ENCODE results near the gene MPV17L2.
"Not testable (repeated sequence)": the region's sequence is repeated elsewhere in the genome, so short reads cannot be mapped to it uniquely, and the experiment has no call there.

Gene MPV17L2

GRCh38 chr19:18192673-18193387 lies at the start of gene MPV17L2:
Gene MPV17L2 (plus strand): TSS chr19:18193218. CDS start chr19:18193282, 64 bp downstream.
- DNase-seq: peak; percentile 99

DNA sequence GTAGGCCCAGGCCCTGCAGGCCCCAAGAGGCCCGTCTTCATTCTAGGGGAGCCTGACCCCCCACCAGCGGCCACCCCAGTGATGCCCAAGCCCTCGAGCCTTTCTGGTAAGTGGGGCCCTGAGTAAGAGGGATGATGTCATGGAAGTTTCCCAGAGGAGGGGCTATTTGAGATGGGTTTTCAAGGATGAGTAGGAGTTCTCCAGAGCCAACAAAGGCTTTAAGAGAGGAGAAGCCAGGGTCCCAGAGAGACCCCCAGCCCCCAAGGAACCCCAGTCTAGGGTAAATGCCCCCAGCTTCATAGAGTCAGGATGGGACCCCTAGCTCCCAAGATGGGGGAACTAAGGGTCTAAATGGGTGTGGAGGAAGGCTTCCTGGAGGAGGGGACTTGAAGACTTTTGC lies 49.1 kb upstream of the MPV17L2 start:
- no peak for DNase-seq

GRCh38 chr19:18144361-18144760 lies 48.7 kb upstream of the MPV17L2 start:
- DNase-seq: no peak

DNA sequence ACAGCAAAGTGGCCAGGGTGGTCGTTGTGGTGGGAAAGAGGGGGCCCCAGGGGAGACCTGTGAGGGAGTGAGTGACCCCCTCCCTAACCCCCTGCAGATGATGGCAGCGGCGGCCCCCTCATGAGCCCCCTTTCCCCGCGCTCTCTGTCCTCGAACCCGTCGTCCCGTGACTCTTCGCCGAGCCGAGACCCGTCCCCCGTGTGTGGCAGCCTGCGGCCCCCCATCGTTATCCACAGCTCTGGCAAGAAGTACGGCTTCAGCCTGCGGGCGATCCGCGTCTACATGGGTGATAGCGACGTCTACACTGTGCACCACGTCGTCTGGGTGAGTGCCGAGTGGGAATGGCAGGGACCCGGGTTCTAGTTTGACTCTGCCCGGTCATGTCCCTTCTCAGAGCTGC lies 48.1 kb upstream of the MPV17L2 start:
- no peak for DNase-seq

DNA sequence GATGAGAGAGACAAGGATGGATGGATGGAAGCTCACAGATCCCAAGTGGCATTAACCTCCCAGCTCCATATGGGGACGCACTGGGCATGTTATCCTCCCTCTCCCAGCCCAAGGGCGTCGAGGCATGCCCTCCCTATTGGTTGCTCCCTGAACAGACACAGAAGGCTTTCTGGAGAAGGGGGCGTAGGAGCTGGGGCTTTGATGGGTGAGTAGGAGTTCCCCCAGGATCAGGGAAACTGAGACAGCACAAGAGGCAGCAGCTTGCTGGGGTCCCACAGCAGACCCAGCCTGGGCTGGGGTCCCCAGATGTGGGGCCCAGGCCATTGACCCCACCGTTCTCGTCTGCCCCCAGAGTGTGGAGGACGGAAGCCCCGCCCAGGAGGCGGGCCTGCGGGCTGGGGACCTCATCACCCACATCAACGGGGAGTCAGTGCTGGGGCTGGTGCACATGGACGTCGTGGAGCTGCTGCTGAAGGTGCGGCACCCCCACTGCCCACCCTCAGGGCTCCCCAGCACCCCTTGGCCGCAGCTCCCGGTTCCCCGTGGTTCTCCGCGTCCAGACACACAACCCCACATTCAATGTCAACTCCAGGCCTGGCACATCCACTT lies 47.5 kb upstream of the MPV17L2 start:
- no peak for DNase-seq

DNA sequence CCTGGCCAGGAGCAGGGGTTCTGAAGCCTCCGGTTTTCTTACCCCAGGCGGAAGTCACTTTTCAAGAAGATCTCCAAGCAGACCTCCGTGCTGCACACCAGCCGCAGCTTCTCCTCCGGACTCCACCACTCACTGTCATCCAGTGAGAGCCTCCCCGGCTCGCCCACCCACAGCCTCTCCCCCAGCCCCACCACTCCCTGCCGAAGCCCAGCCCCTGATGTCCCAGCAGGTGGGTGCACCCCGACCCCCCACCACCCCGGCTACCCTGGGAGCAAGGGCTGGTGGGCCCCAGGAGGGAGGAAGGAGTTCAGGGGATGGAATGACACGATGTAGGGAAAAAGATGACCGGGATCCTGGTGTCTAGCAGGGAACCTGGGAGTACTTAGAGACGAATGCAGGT lies 45.6 kb upstream of the MPV17L2 start:
- no peak for DNase-seq

- DNase-seq: no peak
Measured at GRCh38 chr19:18149596-18149975, 43.4 kb upstream of the MPV17L2 start.

GRCh38 chr19:18150776-18151624 lies 42.0 kb upstream of the MPV17L2 start:
- DNase-seq: no peak

- DNase-seq: peak; percentile 96
Measured at GRCh38 chr19:18152442-18152816, 40.6 kb upstream of the MPV17L2 start.

- DNase-seq: peak; percentile 100
Measured at GRCh38 chr19:18152817-18153555, 40.0 kb upstream of the MPV17L2 start, which contains the start of gene PIK3R2. Gene PIK3R2 (plus strand): TSS chr19:18153163. CDS start chr19:18155880, 2,717 bp downstream.

- DNase-seq: peak; percentile 40
Measured at GRCh38 chr19:18153556-18154134, 39.4 kb upstream of the MPV17L2 start.

DNA sequence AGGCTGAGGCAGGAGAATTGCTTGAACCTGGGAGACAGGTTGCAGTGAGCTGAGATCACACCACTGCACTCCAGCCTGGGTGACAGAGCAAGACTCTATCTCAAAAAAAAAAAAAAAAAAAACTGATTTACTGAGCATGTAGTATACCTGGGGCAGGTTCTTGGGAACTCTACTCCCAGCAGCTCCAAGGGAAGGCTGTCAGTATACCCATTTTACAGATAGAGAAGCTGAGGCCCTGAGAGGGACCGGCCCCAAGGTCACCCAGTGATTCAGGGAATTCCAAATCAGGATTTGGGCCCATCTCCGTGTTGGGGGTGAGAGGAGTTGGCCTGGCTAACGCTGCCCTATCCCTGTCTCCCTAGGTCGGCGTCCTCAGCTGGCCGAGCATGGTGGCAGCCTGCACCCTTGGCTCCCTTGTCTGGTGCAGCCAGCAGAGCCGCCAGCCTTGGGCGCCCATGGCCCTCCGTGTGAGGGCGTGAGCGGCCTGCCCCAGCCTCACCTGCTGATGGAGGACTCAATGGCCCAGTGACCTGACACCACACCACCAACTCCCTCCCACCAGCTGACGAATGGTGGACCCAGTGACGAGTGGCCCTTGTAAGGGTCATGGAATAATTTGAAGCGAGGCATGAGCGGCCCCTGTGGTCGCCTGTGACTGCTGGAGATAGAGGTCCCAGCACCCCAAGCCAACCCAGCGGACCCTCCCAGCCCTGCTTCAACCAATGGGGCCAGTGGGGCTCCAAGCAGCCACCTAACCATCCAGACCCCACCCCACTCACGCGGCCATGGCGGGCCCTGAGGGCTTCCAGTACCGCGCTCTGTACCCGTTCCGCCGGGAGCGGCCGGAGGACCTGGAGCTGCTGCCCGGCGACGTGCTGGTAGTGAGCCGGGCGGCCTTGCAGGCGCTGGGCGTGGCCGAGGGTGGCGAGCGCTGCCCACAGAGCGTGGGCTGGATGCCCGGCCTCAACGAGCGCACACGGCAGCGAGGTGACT lies 37.6 kb upstream of the MPV17L2 start:
- DNase-seq: no peak

DNA sequence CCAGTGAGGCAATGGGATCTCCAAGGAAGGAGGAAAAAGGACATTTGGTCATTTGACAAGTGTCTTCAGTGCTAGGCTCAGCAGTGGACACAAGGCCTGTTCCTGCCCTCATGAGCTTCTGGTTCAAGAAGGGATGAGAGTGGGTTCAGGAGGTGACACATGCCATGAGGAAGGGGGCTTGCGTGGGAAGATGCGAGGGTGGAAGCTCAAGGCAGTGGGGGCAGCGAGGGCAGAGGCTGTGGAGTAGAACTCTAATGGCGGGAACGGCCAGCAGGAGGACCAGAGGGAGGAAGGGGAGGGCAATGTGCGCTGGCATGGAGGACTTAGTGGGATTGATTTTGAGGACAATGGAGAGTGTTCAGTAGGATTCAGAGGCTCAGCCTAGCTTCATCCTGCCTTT lies 36.8 kb upstream of the MPV17L2 start:
- no peak for DNase-seq

GRCh38 chr19:18156841-18157464 lies 36.1 kb upstream of the MPV17L2 start:
- no peak for DNase-seq

GRCh38 chr19:18157465-18158063 lies 35.5 kb upstream of the MPV17L2 start:
- no peak for DNase-seq

- no peak for DNase-seq
Measured at GRCh38 chr19:18158467-18158866, 34.6 kb upstream of the MPV17L2 start.

DNA sequence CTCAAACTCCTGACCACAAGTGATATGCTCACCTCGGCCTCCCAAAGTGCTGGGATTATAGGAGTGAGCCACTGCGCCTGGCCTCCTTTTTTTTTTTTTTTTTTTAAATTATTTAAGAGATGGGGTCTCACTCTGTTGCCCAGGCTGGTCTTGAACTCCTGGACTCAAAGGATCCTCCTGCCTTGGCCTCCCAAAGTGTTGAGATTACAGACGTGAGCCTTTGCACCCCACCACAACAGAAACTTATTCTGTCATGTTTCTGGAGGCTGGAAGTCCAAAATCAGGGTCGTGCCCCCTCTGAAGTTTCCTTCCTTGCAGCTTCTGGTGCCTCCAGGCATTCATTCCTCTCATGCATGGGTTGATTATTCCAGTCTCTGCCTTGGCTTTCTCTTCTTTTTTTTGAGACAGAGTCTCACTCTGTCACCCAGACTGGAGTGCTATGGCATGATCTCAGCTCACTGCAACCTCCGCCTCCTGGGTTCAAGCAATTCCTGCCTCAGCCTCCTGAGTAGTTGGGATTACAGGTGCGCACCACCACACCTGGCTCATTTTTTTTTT lies 33.9 kb upstream of the MPV17L2 start:
- not testable (repeated sequence) for DNase-seq

- DNase-seq: no peak
Measured at GRCh38 chr19:18159810-18160209, 33.2 kb upstream of the MPV17L2 start.

DNA sequence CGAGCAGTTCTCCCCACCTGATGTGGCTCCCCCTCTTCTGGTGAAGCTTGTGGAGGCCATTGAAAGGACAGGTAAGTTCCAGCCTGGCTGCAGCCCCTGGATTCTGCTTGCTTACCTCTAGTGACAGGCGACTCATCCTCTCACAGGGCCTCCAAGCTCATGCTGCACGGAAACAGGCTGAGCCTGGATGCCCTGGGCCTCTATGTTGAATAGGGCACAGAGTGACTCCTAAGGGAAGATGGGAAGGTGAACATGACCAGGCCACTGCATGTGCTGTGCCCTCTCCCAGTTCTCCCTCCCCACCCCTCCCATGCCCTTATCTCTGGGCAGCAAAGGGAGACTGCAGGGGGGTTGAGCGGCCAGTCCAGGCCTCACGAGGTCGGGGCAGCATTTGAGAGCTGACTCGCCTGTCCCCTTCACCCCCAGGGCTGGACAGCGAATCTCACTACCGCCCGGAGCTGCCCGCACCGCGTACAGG lies 32.5 kb upstream of the MPV17L2 start:
- DNase-seq: no peak
